Prostate gland (tissue), 2 donors: Measurements from ENCODE around the gene DCDC2B.

Experiments used
- POLR2A ChIP-seq: fragments of 450-650 bp; IDR thresholded peaks from one replicate; pipeline ENCODE4 v1.6.1; 2016; ENCODE audit warnings: antibody characterized with exemption, mild to moderate bottlenecking
- TF ChIP-seq, protein P1 (sequence below), 4 experiments: fragments of 200-600 bp in 2 of 4; fragments of 450-650 bp in 2 of 4; sonication (generic) in 2 of 4; IDR thresholded peaks; 1 replicate in 3 of 4; 2 replicates in 1 of 4; pipeline ENCODE4 v1.5.1; 2016 to 2019; ENCODE audit warnings: antibody characterized with exemption in 4 of 4, mild to moderate bottlenecking in 2 of 4, moderate library complexity in 2 of 4

DNA sequence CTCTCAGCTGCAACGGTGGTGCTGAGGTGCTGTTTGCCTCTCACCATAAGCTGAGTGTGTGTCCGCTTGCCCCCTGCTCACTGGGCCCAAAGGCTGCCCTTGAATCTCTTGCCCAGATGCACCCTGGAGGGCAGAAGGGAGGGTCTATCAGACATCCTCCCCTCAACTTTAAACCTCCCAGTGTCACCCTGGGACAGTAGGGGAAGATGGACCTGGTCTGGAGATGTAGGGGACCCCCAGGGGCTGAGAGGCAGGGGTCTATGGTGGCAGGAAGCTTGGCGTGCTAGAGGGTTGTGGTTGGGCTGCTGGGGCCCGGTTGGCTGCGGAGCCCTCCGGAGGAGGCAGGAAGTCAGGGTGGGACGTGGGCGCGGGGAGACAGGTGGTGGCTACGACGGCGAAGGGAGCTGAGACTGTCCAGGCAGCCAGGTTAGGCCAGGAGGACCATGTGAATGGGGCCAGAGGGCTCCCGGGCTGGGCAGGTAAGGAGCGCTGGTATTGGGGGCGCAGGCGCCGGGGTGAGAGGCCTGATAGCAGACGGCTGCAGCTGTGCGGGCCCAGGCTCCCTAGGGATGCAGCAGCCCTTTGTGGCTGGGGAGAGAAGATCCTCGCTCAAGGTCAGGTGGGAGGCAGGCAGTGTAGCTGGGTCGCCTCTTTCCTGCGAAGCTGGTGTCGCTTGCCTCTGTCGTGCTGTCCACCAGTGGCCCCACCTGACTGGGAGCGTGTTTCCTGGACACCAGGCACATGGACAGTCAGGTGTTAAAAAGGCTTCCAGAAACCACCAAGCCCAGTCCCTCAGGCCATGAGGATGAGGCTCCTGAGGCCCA lies 42.2 kb downstream of the DCDC2B start, which contains the start of gene LCK:
- TF ChIP-seq, protein P1, sequence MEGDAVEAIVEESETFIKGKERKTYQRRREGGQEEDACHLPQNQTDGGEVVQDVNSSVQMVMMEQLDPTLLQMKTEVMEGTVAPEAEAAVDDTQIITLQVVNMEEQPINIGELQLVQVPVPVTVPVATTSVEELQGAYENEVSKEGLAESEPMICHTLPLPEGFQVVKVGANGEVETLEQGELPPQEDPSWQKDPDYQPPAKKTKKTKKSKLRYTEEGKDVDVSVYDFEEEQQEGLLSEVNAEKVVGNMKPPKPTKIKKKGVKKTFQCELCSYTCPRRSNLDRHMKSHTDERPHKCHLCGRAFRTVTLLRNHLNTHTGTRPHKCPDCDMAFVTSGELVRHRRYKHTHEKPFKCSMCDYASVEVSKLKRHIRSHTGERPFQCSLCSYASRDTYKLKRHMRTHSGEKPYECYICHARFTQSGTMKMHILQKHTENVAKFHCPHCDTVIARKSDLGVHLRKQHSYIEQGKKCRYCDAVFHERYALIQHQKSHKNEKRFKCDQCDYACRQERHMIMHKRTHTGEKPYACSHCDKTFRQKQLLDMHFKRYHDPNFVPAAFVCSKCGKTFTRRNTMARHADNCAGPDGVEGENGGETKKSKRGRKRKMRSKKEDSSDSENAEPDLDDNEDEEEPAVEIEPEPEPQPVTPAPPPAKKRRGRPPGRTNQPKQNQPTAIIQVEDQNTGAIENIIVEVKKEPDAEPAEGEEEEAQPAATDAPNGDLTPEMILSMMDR (IDR thresholded peaks at IDR 0.05): no peak
- TF ChIP-seq POLR2A: no peak
